Right cardiac atrium (tissue), 5 donors: ENCODE data around the gene ABCC5. TPM values are rescaled to one million over a fixed set of nuclear protein-coding genes. Genes with fewer than 3 reads are reported as not detected.
"Not testable (repeated sequence)": the region's sequence is repeated elsewhere in the genome, so short reads cannot be mapped to it uniquely, and the experiment has no call there.

Experiments
- ATAC-seq, 2 donors: fragments of 200-7000 bp; cut with Tn5 transposase; one replicate each; pipeline versions ENCODE4 v1.8.0 to v1.9.1; 2020; ENCODE audit warnings: moderate library complexity in 2 of 2, mild to moderate bottlenecking in 1 of 2
- DNase-seq, 3 donors: peaks; one replicate each; pipeline ENCODE4 v3.0.0-alpha.2; 2020
- H3K27ac ChIP-seq: one replicate; pipeline ENCODE4 v1.5.1; 2013; ENCODE audit warnings: mild to moderate bottlenecking, low read length, control low read depth, moderate library complexity
- H3K27me3 ChIP-seq: one replicate; pipeline ENCODE4 v1.6.1; 2013; ENCODE audit not compliant: control insufficient read depth, insufficient read depth
- H3K4me1 ChIP-seq: one replicate; pipeline ENCODE4 v1.6.1; 2013; ENCODE audit warnings: low read length; ENCODE audit not compliant: control insufficient read depth, insufficient read depth
- H3K4me3 ChIP-seq: one replicate; pipeline ENCODE4 v1.5.1; 2013; ENCODE audit warnings: low read length, control low read depth
- H3K9me3 ChIP-seq: one replicate; pipeline ENCODE4 v1.6.1; 2013; ENCODE audit warnings: low read length; ENCODE audit not compliant: control insufficient read depth
- WGBS: extraction: QIAGEN DNeasy Blood & Tissue Kit; methylation state at CpG from one replicate; pipeline ENCODE4 v1.1.7; 2013; 5-methylcytosine and 5-hydroxymethylcytosine counted together
- intact Hi-C, 4 donors: fragments of 100-400 bp; cut with DNase I; formaldehyde crosslinking; loops; one replicate each; pipeline versions ENCODE4 v1.11.0 to v1.14.0; 2022 to 2023
- polyA plus RNA-seq: library from polyadenylated mRNA; stranded (reverse); fragments of 200-250 nt; gene quantifications from one replicate; pipeline ENCODE4 v1.2.3, GENCODE V29; 2013
- total RNA-seq, 4 donors: library from RNA; stranded (reverse); fragmentation: NEBNext Ultra II Directional; extraction: Animal tissue kit (Norgen Biotek cat#: 25700); gene quantifications; one replicate each; pipeline ENCODE4 v1.2.1, GENCODE V29; 2021
- donor health status: healthy with polysubstance abuse.
- donor health status: DM: no; HTN: yes; CAD: no.
- donor health status: DM: no; HTN: no; CAD: no.
- donor health status: DM: no; HTN: yes; CAD: no; lungs with severe emphysema.
- donor health status: DM: yes; HTN: yes; CAD: no.

The ABCC5 gene
- total and polyA plus RNA-seq, 5 donors: 28.9 to 60.7 (median 48.0) TPM

GRCh38 chr3:183892610-183893214, 125.0 kb downstream of the ABCC5 start:
- no peak for DNase-seq
- Histone ChIP-seq H3K9me3 (no peaks in the 10 kb centered on the region), H3K4me1 (no peaks in the 10 kb centered on the region), H3K27ac (no peak overlapping the region), H3K4me3 (no peak overlapping the region), H3K27me3 (no peaks in the 10 kb centered on the region)
- no peak for ATAC-seq
- intact Hi-C loops: loop anchor here in 3 of 4 donors (10.0 kb wide), 2 partner anchors 352 to 392 kb away; partner anchors contain the start of genes ALG3 (in 1 of the 3) and EEF1AKMT4 (in 1 of the 3)
- 52% methylated on average over 9 of the region's 9 CpGs for WGBS

GRCh38 chr3:183885766-183886165, 131.9 kb downstream of the ABCC5 start:
- intact Hi-C loops: loop anchor here in 1 of 4 donors (10.0 kb wide), 1 partner anchor 129 kb away; the partner anchor contains the start of gene ABCC5
- no peaks in the 10 kb centered on the region for H3K9me3 ChIP-seq

GRCh38 chr3:183884427-183885296, 133.0 kb downstream of the ABCC5 start, which contains the start of gene PARL:
Gene PARL, minus strand, starts transcription at chr3:183884880. Its CDS starts 34 bp downstream, at chr3:183884846.
- under 1% methylated on average over 63 of the region's 63 CpGs for WGBS
- peak; percentile 100 for ATAC-seq
- Histone ChIP-seq H3K4me1 (no peaks in the 10 kb centered on the region), H3K27me3 (no peaks in the 10 kb centered on the region), H3K4me3 (peak within 1 kb of the TSS; percentile 71), H3K27ac (peak within 1 kb of the TSS; percentile 26), H3K9me3 (no peaks in the 10 kb centered on the region)
- peak; percentile 97 to 99 (median 98) for DNase-seq
- intact Hi-C loops: loop anchor here in 1 of 4 donors (10.0 kb wide), 1 partner anchor 130 kb away; the partner anchor contains the start of gene ABCC5

More at GRCh38 chr3:183885766-183886165, 131.9 kb downstream of the ABCC5 start:
- DNase-seq: no peak
- no peaks in the 10 kb centered on the region for H3K4me1 ChIP-seq
- H3K27ac ChIP-seq: no peak overlapping the region
- no peak overlapping the region for H3K4me3 ChIP-seq
- ATAC-seq: no peak
- 92% methylated on average over 10 of the region's 10 CpGs for WGBS
- no peaks in the 10 kb centered on the region for H3K27me3 ChIP-seq

GRCh38 chr3:183884097-183884426, 133.6 kb downstream of the ABCC5 start:
- H3K9me3 ChIP-seq: no peaks in the 10 kb centered on the region
- H3K27ac ChIP-seq: peak overlapping the region; percentile 26
- ATAC-seq: no peak
- no peak for DNase-seq
- no peaks in the 10 kb centered on the region for H3K27me3 ChIP-seq
- intact Hi-C loops: loop anchor here in 1 of 4 donors (10.0 kb wide), 1 partner anchor 131 kb away; the partner anchor contains the start of gene ABCC5
- H3K4me3 ChIP-seq: peak overlapping the region; percentile 71
- H3K4me1 ChIP-seq: no peaks in the 10 kb centered on the region
- 4% methylated on average over 9 of the region's 9 CpGs for WGBS

- no peaks in the 10 kb centered on the region for H3K4me1 ChIP-seq
- 66% methylated on average over 16 of the region's 16 CpGs for WGBS
- no peak for DNase-seq
- no peaks in the 10 kb centered on the region for H3K27me3 ChIP-seq
- no peak overlapping the region for H3K27ac ChIP-seq
- peak overlapping the region; percentile 71 for H3K4me3 ChIP-seq
- ATAC-seq: no peak
- no peaks in the 10 kb centered on the region for H3K9me3 ChIP-seq
- intact Hi-C loops: loop anchor here in 1 of 4 donors (10.0 kb wide), 1 partner anchor 131 kb away; the partner anchor contains the start of gene ABCC5
Observed at GRCh38 chr3:183883291-183884096, 134.2 kb downstream of the ABCC5 start.

DNA sequence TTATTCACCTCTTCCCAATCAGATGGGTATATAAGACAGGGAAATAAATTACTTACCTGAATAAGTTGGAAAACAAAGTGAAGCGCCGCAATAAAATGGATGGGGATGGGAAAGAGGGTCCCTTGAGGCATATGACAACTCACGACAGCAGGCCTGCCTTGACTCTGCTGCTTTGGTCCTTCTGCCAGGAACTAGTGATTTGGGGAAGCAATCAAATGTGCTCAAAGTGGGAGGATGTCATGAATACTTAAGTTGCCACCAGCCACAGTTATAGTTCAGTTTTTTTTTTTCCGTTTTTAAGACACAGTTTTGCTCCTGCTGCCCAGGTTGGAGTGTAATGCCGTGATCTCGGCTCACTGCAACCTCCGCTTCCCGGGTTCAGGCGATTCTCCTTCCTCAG, 137.6 kb downstream of the ABCC5 start:
- ATAC-seq (no peak), DNase-seq (no peak)
- no peaks in the 10 kb centered on the region for H3K4me1 ChIP-seq
- H3K4me3 ChIP-seq: no peak overlapping the region
- 85% methylated on average over 9 of the region's 9 CpGs for WGBS
- H3K27ac ChIP-seq: no peak overlapping the region
- H3K27me3 ChIP-seq: no peaks in the 10 kb centered on the region
- H3K9me3 ChIP-seq: no peaks in the 10 kb centered on the region
- intact Hi-C loops: loop anchor here in 1 of 4 donors (10.0 kb wide), 1 partner anchor 135 kb away; the partner anchor contains the start of gene ABCC5

DNA sequence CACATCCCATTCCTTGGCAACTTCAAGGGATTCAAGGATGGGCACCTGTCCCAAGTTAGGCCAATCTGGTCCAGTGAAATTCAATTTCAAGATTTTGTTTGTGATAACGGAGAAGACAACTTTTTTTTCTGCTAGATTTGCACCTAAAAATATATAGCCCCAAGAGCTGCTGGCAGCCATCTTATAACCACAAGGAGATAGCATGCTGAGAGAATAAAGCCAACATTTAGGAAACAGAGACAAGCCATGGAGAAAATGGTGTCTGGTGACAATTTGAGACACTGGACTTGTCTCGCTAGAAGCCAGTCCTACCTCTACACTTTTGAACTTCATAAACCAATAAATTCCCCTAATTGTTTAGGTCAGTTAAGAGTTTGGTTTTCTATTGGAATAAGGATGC, 138.4 kb downstream of the ABCC5 start:
- Histone ChIP-seq H3K9me3 (no peaks in the 10 kb centered on the region), H3K27me3 (no peaks in the 10 kb centered on the region), H3K4me1 (no peaks in the 10 kb centered on the region), H3K4me3 (no peak overlapping the region), H3K27ac (no peak overlapping the region)
- ATAC-seq: no peak
- WGBS: 95% methylated on average over 2 of the region's 2 CpGs
- intact Hi-C loops: no loop called here
- DNase-seq: no peak

GRCh38 chr3:183878071-183878470, 139.6 kb downstream of the ABCC5 start:
- no peaks in the 10 kb centered on the region for H3K9me3 ChIP-seq
- ATAC-seq (peak; percentile 42 to 48), DNase-seq (no peak)
- H3K27me3 ChIP-seq: no peaks in the 10 kb centered on the region
- H3K4me3 ChIP-seq: no peak overlapping the region
- H3K4me1 ChIP-seq: no peaks in the 10 kb centered on the region
- WGBS: 88% methylated on average over 8 of the region's 8 CpGs
- intact Hi-C loops: no loop called here
- H3K27ac ChIP-seq: no peak overlapping the region

- 76% methylated on average over 5 of the region's 5 CpGs for WGBS
- H3K4me3 ChIP-seq, H3K4me1 ChIP-seq, DNase-seq, H3K27me3 ChIP-seq, intact Hi-C loops, H3K27ac ChIP-seq, ATAC-seq, H3K9me3 ChIP-seq: not testable (repeated sequence)
Observed at GRCh38 chr3:183877227-183877626, 140.5 kb downstream of the ABCC5 start.

- no peak for ATAC-seq
- DNase-seq: no peak
- Histone ChIP-seq H3K27ac (no peak overlapping the region), H3K9me3 (no peaks in the 10 kb centered on the region), H3K4me1 (peaks cover 2% of the 10 kb centered on the region), H3K4me3 (no peak overlapping the region), H3K27me3 (no peaks in the 10 kb centered on the region)
- intact Hi-C loops: no loop called here
Observed at GRCh38 chr3:183875411-183875810, 142.3 kb downstream of the ABCC5 start.
